GM21576 (cell line): ENCODE results near the gene PITPNM3.

Experiments
- ATAC-seq: cut with Tn5 transposase; IDR thresholded peaks from one replicate; pipeline ENCODE4 v1.9.1; 2021; ENCODE audit warnings: mild to moderate bottlenecking, moderate library complexity; ENCODE audit not compliant: unreplicated experiment

Gene PITPNM3

DNA sequence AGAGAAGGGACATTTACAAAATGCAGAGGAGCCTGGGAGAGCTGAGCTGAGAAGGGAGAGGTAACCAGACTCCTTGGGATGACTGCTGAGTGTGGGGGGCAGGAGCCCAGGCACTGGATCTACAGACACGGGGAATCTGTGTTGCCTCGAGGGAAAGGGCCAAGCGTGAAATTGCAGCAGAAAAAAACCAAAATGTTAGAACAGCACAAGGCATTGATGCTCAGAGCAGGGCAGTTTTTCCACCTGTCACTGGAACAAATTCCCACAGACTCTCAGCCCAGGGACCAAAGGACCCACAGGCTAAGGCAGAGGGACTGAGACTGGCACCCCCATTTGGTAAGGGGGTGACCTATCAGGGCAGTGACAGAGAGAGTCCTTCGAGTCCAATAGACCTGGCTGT lies 2.0 kb downstream of the PITPNM3 start:
- ATAC-seq = no peak

DNA sequence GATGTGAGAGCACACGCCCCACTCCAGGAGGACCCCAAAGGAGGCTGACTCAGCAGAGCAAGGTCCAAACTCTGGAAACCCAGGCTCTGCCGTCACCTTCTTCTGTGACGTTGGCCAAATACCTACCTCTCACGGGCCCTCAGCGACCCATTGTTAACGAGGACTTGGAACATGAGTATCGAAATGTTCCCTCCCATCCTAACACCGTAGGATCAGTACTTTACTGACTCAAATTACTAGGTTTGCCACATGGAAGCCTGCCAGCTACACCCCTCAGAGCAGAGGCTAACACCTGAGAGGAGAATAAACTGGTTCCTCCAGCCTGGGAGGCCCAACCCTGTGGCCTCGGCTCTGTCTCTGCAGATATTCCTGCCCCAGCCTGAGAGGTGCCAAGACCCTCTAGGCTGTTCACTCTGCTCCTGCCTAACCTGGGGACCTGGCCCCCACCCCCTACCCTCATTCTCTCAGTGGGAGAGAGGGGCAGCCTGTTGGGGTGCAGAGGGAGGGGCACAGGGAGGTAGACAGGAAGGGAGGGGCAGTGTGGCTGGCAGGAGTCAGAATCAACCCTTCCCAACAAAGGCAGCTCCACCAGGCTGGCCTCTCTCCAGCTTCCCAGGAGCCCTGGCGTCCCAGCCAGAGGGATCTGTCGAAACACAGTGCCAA lies 4.4 kb downstream of the PITPNM3 start:
- ATAC-seq = no peak

DNA sequence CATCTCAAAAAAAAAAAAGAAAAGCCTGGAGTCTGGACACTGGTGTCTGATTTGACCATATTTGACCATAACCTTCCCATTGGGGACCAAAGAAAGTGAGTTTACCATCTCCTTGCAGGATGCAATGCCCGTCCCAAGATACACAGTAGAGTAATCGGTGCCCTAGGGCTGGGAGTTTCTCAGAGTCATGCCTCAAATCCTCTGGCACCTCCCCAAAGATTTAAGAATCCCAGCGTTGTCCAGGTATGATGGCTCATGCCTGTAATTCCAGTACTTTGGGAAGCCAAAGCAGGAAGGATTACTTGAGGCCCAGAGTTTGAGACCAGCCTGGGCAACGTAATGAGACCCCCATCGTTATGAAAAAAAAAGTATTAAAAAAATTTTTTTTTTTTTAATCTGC lies 5.0 kb downstream of the PITPNM3 start:
- ATAC-seq = no peak

DNA sequence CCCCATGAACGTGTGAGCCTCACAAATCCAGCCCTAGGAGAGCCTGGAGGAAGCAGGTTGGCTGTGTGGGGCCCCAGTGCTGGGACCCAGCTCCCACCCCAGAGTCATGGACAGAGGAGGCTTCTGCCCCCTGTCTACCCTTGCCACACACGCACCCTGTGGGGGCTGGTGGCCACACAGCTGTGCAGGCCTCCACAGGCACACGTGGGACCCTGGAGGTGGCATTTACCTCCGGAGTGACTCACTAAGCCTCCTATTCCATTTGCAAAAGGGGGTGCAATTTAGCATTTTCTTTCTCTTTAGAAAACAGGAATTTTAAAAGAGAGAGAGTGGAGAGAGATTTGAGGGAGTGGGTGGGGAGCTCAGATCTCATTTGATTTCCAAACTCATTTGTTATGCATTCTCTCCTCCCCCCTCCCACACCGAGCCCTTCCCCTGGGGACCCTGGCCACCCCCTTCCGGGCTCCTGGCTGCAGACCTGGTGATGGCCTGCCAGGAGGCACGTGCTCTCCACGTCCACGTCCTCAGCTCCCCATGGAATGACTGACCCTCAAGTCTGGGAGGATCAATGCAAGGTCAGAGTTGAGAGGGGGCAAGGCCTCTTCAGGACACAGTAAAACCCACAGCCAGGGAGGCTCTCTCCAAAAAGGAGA lies 6.8 kb downstream of the PITPNM3 start:
- no peak for ATAC-seq

- no peak for ATAC-seq
Measured at GRCh38 chr17:6548578-6549330, 7.6 kb downstream of the PITPNM3 start.

DNA sequence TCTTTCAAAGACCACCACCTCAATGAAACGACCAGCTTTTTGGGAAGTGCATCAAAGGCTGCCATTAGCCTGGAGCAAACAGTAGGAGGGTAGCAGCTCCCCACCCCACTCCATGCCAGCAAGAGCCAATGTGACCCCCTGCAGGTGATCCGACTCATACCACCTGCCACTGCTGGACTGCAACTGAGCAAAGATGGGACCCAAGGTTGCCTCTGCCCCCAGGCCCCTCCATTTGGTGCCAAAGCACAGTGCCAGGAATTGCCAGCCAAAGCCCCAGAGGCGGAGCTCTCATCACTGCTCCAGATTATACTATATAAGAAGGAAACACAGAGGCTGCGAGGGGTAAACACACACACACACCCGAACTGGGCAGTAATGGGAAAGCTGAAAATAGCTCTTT lies 8.3 kb downstream of the PITPNM3 start:
- no peak for ATAC-seq

- ATAC-seq = no peak
Measured at GRCh38 chr17:6547336-6547735, 9.0 kb downstream of the PITPNM3 start.

GRCh38 chr17:6546069-6546718 lies 10.2 kb downstream of the PITPNM3 start:
- no peak for ATAC-seq

- ATAC-seq = no peak
Measured at GRCh38 chr17:6545291-6545690, 11.1 kb downstream of the PITPNM3 start.

GRCh38 chr17:6544011-6544370 lies 12.4 kb downstream of the PITPNM3 start:
- ATAC-seq = no peak

- ATAC-seq = no peak
Measured at GRCh38 chr17:6543079-6544010, 13.0 kb downstream of the PITPNM3 start.

- ATAC-seq = no peak
Measured at GRCh38 chr17:6542577-6542976, 13.8 kb downstream of the PITPNM3 start.

- no peak for ATAC-seq
Measured at GRCh38 chr17:6541886-6542285, 14.5 kb downstream of the PITPNM3 start.

- no peak for ATAC-seq
Measured at GRCh38 chr17:6539871-6540270, 16.5 kb downstream of the PITPNM3 start.

- no peak for ATAC-seq
Measured at GRCh38 chr17:6536566-6537065, 19.7 kb downstream of the PITPNM3 start.

DNA sequence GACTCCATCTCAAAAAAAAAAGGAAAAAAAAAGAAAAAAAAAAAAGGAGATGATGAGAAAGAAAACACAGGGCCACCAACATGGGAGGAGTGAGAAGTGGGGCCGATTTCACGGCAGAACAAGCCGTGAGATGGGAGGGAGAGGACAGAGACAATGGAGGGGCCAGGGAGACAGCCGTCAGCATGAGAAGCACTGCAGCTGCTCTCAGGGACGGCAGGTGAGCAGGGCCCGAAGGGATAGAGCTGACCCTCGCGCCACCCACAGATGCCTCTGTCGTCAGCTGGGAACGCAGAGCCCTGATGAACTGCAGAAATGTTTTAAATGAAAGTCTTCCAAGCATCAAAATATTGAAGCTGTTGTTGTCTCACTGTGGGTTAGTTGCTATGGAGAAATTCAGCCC lies 20.3 kb downstream of the PITPNM3 start:
- ATAC-seq = no peak

DNA sequence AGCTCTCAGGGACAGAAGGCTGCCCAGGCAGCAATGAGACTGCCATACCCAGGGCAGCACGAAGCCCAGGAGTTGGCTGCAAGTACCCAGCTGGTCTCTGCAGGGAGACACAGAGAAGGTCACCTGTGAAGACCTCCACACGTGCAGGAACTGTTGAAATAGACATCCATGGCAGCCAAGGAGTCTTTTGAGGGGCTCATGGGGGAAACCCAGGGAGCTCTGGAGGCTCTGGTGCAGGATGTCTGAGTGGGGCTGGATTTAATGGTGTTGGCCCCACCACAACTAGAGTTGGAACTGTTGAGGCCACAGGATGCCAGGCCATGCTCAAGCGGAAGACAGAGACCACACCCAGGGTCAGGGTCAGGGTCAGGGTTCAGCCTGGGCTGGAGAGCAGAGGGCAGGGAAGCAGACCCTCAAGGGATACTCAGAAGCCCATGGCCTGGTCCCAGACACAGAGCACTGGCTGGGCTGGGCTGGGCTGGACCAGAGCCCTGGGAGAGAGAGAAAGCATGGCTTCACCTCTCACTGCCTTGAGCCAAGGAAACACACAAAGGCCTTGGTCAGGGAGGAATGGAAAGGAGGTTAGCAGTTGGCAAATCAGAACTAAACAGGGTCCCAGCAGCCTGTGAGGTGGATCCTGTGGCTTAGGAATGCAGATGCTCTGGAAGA lies 21.4 kb downstream of the PITPNM3 start:
- no peak for ATAC-seq

DNA sequence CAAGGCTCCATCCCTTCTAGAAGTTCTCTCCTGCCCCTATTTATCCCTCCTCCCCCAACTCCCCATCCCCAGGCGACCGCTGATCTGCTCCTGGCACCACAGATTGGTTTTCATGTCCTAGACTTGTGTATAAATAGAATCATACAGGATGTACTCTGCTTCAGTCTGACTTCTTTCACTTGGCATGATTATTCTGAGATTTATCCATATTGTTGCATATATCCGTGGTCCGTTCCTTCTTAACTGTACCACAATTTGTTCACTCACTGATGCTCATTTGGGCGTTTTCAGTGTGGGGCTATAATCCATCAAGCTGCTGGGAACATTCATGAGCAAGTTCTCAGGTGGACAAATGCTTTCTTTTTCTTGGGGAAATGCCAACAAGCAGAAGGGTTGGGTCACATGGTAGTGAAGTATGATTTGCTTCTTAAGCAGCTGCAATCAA lies 23.9 kb downstream of the PITPNM3 start:
- no peak for ATAC-seq

DNA sequence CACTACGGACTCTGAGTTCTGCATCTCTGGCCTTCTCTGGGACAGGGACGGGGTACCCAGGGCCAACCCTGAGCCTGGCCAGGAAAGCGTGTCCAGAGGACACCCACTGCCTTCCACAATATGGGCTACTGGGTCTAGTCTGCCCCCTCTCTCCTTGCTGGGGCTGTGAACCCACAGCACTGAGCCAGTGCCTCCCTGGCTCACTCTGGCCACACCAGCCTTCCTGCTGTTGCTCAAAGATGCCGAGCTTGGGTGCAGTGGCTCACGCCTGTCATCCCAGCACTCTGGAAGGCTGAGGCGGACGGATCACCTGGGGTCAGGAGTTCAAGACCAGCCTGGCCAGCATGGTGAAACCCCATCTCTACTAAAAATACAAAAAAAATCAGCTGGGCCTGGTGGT lies 24.8 kb downstream of the PITPNM3 start:
- no peak for ATAC-seq
